ENCODE data around the gene DOCK9. TPM values are rescaled to one million over a fixed set of nuclear protein-coding genes. Genes with fewer than 3 reads are reported as not detected.

DOCK9 gene
- total RNA-seq, 1 experiment from 2014 or later, result 4.5 TPM

DNA sequence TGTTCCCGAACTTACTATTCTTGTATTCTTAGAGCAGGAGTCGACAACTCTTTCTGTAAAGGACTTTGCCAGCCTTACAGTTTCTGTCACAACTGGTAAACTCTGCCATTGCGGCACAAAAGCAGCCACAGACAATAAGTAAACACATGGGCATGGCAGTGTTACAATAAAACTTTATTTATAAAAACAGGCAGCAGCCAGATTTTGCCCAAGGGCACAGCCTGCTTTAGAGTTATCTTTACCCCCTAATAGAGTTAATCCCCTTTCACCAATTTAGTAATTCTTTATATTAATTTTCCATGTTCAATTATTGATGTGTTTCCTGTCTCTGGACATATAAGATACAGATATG lies 19.4 kb downstream of the DOCK9 start:
- intact Hi-C loops (cut with micrococcal nuclease; ENCODE audit: unreplicated experiment), result no loop called here
- ChIA-PET CTCF (no interaction called here), POLR2A (ENCODE audit: low non-redundant PET) (no interaction called here)
- Histone ChIP-seq H3K27me3 (replicated peaks; ENCODE audit: insufficient read depth, low read depth, low read length, poor library complexity) (no peaks in the 10 kb centered on the region), H3K36me3 (ENCODE audit: insufficient read depth, low read length, poor library complexity, severe bottlenecking) (no peaks in the 10 kb centered on the region), H3K27ac (ENCODE audit: low read depth, low read length, poor library complexity, severe bottlenecking) (no peak overlapping the region), H3K9me3 (ENCODE audit: low read depth, low read length, poor library complexity, severe bottlenecking) (no peaks in the 10 kb centered on the region), H3K4me3 (ENCODE audit: low read depth, low read length, poor library complexity, severe bottlenecking) (no peak overlapping the region), H3K4me1 (ENCODE audit: insufficient read depth, low read length, poor library complexity, severe bottlenecking) (peaks cover 11% of the 10 kb centered on the region)
- no peak for TF ChIP-seq EZH2 (IDR thresholded peaks at IDR 0.05; ENCODE audit: borderline replicate concordance, low read depth, low read length, poor library complexity, severe bottlenecking)
- TF ChIP-seq, protein P1, sequence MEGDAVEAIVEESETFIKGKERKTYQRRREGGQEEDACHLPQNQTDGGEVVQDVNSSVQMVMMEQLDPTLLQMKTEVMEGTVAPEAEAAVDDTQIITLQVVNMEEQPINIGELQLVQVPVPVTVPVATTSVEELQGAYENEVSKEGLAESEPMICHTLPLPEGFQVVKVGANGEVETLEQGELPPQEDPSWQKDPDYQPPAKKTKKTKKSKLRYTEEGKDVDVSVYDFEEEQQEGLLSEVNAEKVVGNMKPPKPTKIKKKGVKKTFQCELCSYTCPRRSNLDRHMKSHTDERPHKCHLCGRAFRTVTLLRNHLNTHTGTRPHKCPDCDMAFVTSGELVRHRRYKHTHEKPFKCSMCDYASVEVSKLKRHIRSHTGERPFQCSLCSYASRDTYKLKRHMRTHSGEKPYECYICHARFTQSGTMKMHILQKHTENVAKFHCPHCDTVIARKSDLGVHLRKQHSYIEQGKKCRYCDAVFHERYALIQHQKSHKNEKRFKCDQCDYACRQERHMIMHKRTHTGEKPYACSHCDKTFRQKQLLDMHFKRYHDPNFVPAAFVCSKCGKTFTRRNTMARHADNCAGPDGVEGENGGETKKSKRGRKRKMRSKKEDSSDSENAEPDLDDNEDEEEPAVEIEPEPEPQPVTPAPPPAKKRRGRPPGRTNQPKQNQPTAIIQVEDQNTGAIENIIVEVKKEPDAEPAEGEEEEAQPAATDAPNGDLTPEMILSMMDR (conservative IDR thresholded peaks at IDR 0.05; ENCODE audit: low read depth, low read length), result no peak
- no peak for DNase-seq (ENCODE audit: low spot score)
- BruUV-seq (replicated peaks), result no TSS peak

DNA sequence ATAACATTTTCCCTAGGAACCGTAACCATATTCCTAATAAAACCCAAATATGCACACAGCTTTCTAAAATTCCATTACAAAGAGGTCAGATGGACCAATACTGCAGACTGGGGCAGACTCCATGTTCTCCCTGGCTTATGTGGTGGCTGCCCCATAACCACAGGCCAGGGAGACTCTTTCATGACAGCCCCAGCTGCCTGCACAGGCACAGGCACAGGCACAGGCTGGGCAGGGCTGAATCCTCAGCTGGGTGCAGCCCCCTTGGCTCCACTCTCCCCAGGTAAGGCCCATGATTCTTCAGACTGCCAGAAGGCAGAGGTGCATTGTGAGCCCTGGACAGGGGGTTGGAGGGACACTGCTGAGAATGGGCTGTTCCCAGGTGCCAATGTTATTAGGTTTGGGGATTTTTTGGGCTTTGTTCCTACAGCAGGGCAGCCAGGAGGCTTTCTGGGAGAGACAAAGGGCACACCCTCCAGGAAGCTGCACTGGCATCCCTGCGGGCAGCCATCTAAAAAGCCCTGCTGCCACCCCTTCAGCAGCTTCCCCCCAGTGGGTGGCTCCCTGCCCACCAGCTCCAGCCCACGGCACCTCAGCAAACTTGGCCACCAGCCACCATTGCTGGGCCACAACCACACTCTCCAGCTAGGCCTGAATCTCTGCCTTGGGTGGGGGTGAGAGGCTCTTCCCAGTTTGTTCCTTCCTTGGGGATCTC lies 20.0 kb downstream of the DOCK9 start:
- Histone ChIP-seq H3K9me3 (ENCODE audit: low read depth, low read length, poor library complexity, severe bottlenecking) (no peaks in the 10 kb centered on the region), H3K27me3 (replicated peaks; ENCODE audit: insufficient read depth, low read depth, low read length, poor library complexity) (no peaks in the 10 kb centered on the region), H3K27ac (ENCODE audit: low read depth, low read length, poor library complexity, severe bottlenecking) (no peak overlapping the region), H3K4me3 (ENCODE audit: low read depth, low read length, poor library complexity, severe bottlenecking) (no peak overlapping the region), H3K4me1 (ENCODE audit: insufficient read depth, low read length, poor library complexity, severe bottlenecking) (peaks cover 11% of the 10 kb centered on the region), H3K36me3 (ENCODE audit: insufficient read depth, low read length, poor library complexity, severe bottlenecking) (no peaks in the 10 kb centered on the region)
- TF ChIP-seq EZH2 (IDR thresholded peaks at IDR 0.05; ENCODE audit: borderline replicate concordance, low read depth, low read length, poor library complexity, severe bottlenecking), result no peak
- intact Hi-C loops (cut with micrococcal nuclease; ENCODE audit: unreplicated experiment), result no loop called here
- no TSS peak for BruUV-seq (replicated peaks)
- POLR2A ChIA-PET (ENCODE audit: low non-redundant PET), result no interaction called here
- CTCF ChIA-PET, result no interaction called here
- no peak for DNase-seq (ENCODE audit: low spot score)

DNA sequence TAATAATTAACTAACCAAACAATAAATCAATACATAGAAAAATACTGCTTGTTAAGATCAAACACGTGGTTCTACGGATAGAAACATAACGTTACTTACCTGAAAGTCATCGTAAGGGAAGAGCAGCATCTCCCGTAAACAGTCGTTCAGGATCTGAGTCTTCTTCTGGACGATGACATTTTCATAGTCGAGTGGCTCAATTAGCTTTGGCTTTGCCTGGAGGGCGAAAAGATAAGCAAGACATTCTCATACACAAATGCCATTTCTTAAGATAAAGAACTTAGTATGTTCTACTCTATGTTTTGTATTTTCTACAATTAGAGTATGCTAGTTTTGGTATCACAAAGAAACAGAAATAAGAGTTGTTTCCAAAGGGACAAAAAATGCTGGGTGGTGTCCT lies 22.5 kb downstream of the DOCK9 start:
- H3K9me3 ChIP-seq (ENCODE audit: low read depth, low read length, poor library complexity, severe bottlenecking), result no peaks in the 10 kb centered on the region
- peaks cover 11% of the 10 kb centered on the region for H3K4me1 ChIP-seq (ENCODE audit: insufficient read depth, low read length, poor library complexity, severe bottlenecking)
- H3K27me3 ChIP-seq (replicated peaks; ENCODE audit: insufficient read depth, low read depth, low read length, poor library complexity), result no peaks in the 10 kb centered on the region
- no peaks in the 10 kb centered on the region for H3K36me3 ChIP-seq (ENCODE audit: insufficient read depth, low read length, poor library complexity, severe bottlenecking)
- no peak overlapping the region for H3K27ac ChIP-seq (ENCODE audit: low read depth, low read length, poor library complexity, severe bottlenecking)
- no peak overlapping the region for H3K4me3 ChIP-seq (ENCODE audit: low read depth, low read length, poor library complexity, severe bottlenecking)
- no TSS peak for BruUV-seq (replicated peaks)
- ChIA-PET CTCF (no interaction called here), POLR2A (ENCODE audit: low non-redundant PET) (no interaction called here)
- intact Hi-C loops (cut with micrococcal nuclease; ENCODE audit: unreplicated experiment), result no loop called here
- no peak for DNase-seq (ENCODE audit: low spot score)
- TF ChIP-seq, protein P1 (conservative IDR thresholded peaks at IDR 0.05; ENCODE audit: low read depth, low read length), result no peak
- TF ChIP-seq EZH2 (IDR thresholded peaks at IDR 0.05; ENCODE audit: borderline replicate concordance, low read depth, low read length, poor library complexity, severe bottlenecking), result no peak

DNA sequence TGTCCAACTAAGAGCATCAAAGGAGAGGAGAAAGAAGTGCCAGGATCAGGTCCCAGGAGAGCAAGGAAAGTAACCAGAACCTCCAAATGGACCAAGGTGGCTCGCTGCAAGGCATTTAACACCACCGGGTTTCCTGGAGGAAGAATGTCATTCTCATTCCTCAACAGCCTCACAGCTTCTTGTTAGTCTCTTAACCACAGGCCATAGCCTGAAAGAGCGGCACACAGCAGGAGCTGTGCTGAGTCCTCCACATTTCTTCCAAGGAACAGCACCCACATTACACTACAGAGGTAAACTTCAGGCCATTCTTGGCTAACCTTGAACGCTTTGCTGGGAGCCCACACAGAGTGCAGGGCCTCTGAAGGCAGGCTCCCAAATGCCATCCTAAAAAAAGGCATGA lies 23.6 kb downstream of the DOCK9 start:
- Histone ChIP-seq H3K27ac (ENCODE audit: low read depth, low read length, poor library complexity, severe bottlenecking) (no peak overlapping the region), H3K27me3 (replicated peaks; ENCODE audit: insufficient read depth, low read depth, low read length, poor library complexity) (no peaks in the 10 kb centered on the region), H3K9me3 (ENCODE audit: low read depth, low read length, poor library complexity, severe bottlenecking) (no peaks in the 10 kb centered on the region), H3K36me3 (ENCODE audit: insufficient read depth, low read length, poor library complexity, severe bottlenecking) (no peaks in the 10 kb centered on the region), H3K4me3 (ENCODE audit: low read depth, low read length, poor library complexity, severe bottlenecking) (no peak overlapping the region), H3K4me1 (ENCODE audit: insufficient read depth, low read length, poor library complexity, severe bottlenecking) (peaks cover 2% of the 10 kb centered on the region)
- DNase-seq (ENCODE audit: low spot score), result no peak
- ChIA-PET POLR2A (ENCODE audit: low non-redundant PET) (no interaction called here), CTCF (no interaction called here)
- intact Hi-C loops (cut with micrococcal nuclease; ENCODE audit: unreplicated experiment), result no loop called here
- TF ChIP-seq, protein P1 (conservative IDR thresholded peaks at IDR 0.05; ENCODE audit: low read depth, low read length), result no peak
- TF ChIP-seq EZH2 (IDR thresholded peaks at IDR 0.05; ENCODE audit: borderline replicate concordance, low read depth, low read length, poor library complexity, severe bottlenecking), result no peak
- no TSS peak for BruUV-seq (replicated peaks)

All from A673 (cell line).